Measurements from ENCODE around the gene FAM210B.

DNA sequence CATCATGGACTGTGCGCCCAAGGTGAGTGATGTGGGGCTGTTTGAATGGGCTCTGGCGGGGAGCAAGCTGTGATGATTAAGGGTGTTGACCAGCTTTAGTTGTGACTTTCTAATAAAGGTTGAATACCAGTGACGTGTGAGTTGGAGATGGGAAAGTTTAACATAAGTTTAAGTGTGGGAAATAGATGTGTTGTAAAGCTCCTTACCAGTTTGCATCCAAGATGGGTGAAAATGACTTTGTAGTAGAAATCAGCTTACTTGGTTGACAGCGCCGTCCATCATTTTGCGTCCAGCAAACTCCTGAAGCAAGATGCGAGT lies 53.7 kb downstream of the FAM210B start:
- TF ChIP-seq, protein P1, sequence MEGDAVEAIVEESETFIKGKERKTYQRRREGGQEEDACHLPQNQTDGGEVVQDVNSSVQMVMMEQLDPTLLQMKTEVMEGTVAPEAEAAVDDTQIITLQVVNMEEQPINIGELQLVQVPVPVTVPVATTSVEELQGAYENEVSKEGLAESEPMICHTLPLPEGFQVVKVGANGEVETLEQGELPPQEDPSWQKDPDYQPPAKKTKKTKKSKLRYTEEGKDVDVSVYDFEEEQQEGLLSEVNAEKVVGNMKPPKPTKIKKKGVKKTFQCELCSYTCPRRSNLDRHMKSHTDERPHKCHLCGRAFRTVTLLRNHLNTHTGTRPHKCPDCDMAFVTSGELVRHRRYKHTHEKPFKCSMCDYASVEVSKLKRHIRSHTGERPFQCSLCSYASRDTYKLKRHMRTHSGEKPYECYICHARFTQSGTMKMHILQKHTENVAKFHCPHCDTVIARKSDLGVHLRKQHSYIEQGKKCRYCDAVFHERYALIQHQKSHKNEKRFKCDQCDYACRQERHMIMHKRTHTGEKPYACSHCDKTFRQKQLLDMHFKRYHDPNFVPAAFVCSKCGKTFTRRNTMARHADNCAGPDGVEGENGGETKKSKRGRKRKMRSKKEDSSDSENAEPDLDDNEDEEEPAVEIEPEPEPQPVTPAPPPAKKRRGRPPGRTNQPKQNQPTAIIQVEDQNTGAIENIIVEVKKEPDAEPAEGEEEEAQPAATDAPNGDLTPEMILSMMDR (IDR thresholded peaks at IDR 0.05) = no peak
- no peak for TF ChIP-seq POLR2A (IDR thresholded peaks at IDR 0.05)

Data from ovary (tissue), 3 donors.